HCT116 (cell line): ENCODE results near the gene SLC17A1. TPM values are rescaled to one million over a fixed set of nuclear protein-coding genes. Genes with fewer than 3 reads are reported as not detected.

ENCODE experiments used
- ATAC-seq: fragments of 200-7000 bp; cut with Tn5 transposase; 2 replicates; pipeline ENCODE4 v1.9.1; 2020; ENCODE audit warnings: mild to moderate bottlenecking, moderate library complexity
- BruUV-seq: library from RNA; stranded (reverse); fragments of 400-500 nt; replicated peaks from 2 replicates; lab custom pipeline; 2021; lab: Mats Ljungman, UMichigan
- CTCF ChIA-PET: fragments of 300-600 bp; sonication (Branson Sonifier 250); formaldehyde crosslinking; loops from one replicate; lab custom pipeline; 2021; ENCODE audit warnings: antibody characterized with exemption; lab: Charles Lee
- POLR2A ChIA-PET: fragments of 300-600, 350-600 bp; sonication (Branson Sonifier 250); formaldehyde crosslinking; loops from one replicate; lab custom pipeline; 2021; ENCODE audit warnings: antibody characterized with exemption; lab: Charles Lee
- RAD21 ChIA-PET, 2 experiments: fragments of 300-600 bp; sonication (Branson Sonifier 250); formaldehyde crosslinking; loops; one replicate each; lab custom pipeline; 2023; ENCODE audit warnings: low total read pairs in 2 of 2; ENCODE audit not compliant: uncharacterized antibody in 2 of 2, unreplicated experiment in 2 of 2, low non-redundant PET in 1 of 2; lab: Charles Lee
- DNase-seq: peaks from one replicate; pipeline ENCODE4 v3.0.0-alpha.2; 2010; ENCODE audit warnings: low read depth, low spot score
- H2AFZ ChIP-seq: fragments of 200-600 bp; shearing (Covaris generic), sonication (generic); 2 replicates; pipeline ENCODE4 v1.6.1; 2017; ENCODE audit warnings: low read depth, mixed run types, mixed read lengths, antibody characterized with exemption, low read length; ENCODE audit not compliant: poor library complexity, severe bottlenecking
- H3K27ac ChIP-seq: 2 replicates; pipeline ENCODE4 v1.5.1; 2012; ENCODE audit warnings: low read depth, low read length
- H3K27me3 ChIP-seq: fragments of 200-600 bp; sonication (generic); 2 replicates; pipeline ENCODE4 v1.6.1; 2016; ENCODE audit warnings: mixed run types, low read length, mixed read lengths; ENCODE audit not compliant: insufficient read depth
- H3K36me3 ChIP-seq, 2 experiments: fragments of 200-500 bp in 1 of 2; fragments of 200-600 bp in 1 of 2; sonication (Bioruptor generic) in 1 of 2; sonication (generic) in 1 of 2; 2 replicates each; pipeline versions ENCODE4 v1.5.1 to v1.6.1; 2014 to 2016; ENCODE audit warnings: low read length in 2 of 2, inconsistent platforms in 1 of 2, mixed read lengths in 1 of 2, mixed run types in 1 of 2; ENCODE audit not compliant: insufficient read depth in 2 of 2, control insufficient read depth in 1 of 2
- H3K4me1 ChIP-seq, 2 experiments: fragments of 200-600 bp in 1 of 2; sonication (generic) in 1 of 2; 2 replicates each; pipeline versions ENCODE4 v1.5.1 to v1.6.1; 2012 to 2017; ENCODE audit warnings: low read length in 2 of 2, inconsistent platforms in 1 of 2, mild to moderate bottlenecking in 1 of 2, mixed read lengths in 1 of 2, mixed run types in 1 of 2, moderate library complexity in 1 of 2; ENCODE audit not compliant: insufficient read depth in 2 of 2, control insufficient read depth in 1 of 2
- H3K4me2 ChIP-seq: fragments of 200-600 bp; sonication (generic); 2 replicates; pipeline ENCODE4 v1.6.1; 2017; ENCODE audit warnings: mixed run types, low read length, mixed read lengths
- H3K4me3 ChIP-seq, 2 experiments: fragments of 200-600 bp in 1 of 2; sonication (generic) in 1 of 2; replicated peaks in 1 of 2; 2 replicates each; pipeline ENCODE4 v1.5.1; 2011 to 2016; ENCODE audit warnings: low read length in 2 of 2, control low read depth in 1 of 2, low read depth in 1 of 2, mild to moderate bottlenecking in 1 of 2, mixed read lengths in 1 of 2, mixed run types in 1 of 2
- H3K79me2 ChIP-seq: fragments of 200-600 bp; sonication (generic); 2 replicates; pipeline ENCODE4 v1.6.1; 2017; ENCODE audit warnings: mild to moderate bottlenecking, mixed run types, low read length, moderate library complexity, mixed read lengths; ENCODE audit not compliant: insufficient read depth
- H3K9ac ChIP-seq: fragments of 200-600 bp; sonication (generic); 2 replicates; pipeline ENCODE4 v1.6.1; 2016; ENCODE audit warnings: low read length, mixed read lengths
- H3K9me2 ChIP-seq: fragments of 200-600 bp; sonication (generic), shearing (Covaris generic); 2 replicates; pipeline ENCODE4 v1.6.1; 2017; ENCODE audit warnings: mixed run types, mild to moderate bottlenecking, moderate library complexity; ENCODE audit not compliant: insufficient read depth
- H3K9me3 ChIP-seq, 2 experiments: fragments of 200-500 bp in 1 of 2; fragments of 200-600 bp in 1 of 2; sonication (Bioruptor generic) in 1 of 2; sonication (generic) in 1 of 2; 2 replicates each; pipeline ENCODE4 v1.6.1; 2014 to 2017; ENCODE audit warnings: low read length in 2 of 2, mixed read lengths in 2 of 2, inconsistent platforms in 1 of 2, low read depth in 1 of 2, mild to moderate bottlenecking in 1 of 2, mixed run types in 1 of 2, moderate library complexity in 1 of 2; ENCODE audit not compliant: control insufficient read depth in 1 of 2, insufficient read depth in 1 of 2
- H4K20me1 ChIP-seq: fragments of 200-600 bp; sonication (generic), shearing (Covaris generic); 2 replicates; pipeline ENCODE4 v1.6.1; 2017; ENCODE audit warnings: mixed run types, mild to moderate bottlenecking, moderate library complexity; ENCODE audit not compliant: insufficient read depth
- ELF1 ChIP-seq: IDR thresholded peaks from 2 replicates; pipeline ENCODE4 v1.6.1; 2012; ENCODE audit warnings: low read depth, borderline replicate concordance
- FOSL1 ChIP-seq: IDR thresholded peaks from 2 replicates; pipeline ENCODE4 v1.6.1; 2012; ENCODE audit warnings: low read depth
- JUND ChIP-seq: IDR thresholded peaks from 2 replicates; pipeline ENCODE4 v1.6.1; 2012
- POLR2AphosphoS5 ChIP-seq: IDR thresholded peaks from 2 replicates; pipeline ENCODE4 v1.6.1; 2011; ENCODE audit warnings: mild to moderate bottlenecking, low read depth, low read length, moderate library complexity
- SP1 ChIP-seq: IDR thresholded peaks from 2 replicates; pipeline ENCODE4 v1.6.1; 2012; ENCODE audit warnings: low read depth
- intact Hi-C: fragments of 100-400 bp; cut with micrococcal nuclease; formaldehyde crosslinking; loops from 2 replicates; pipeline ENCODE4 v1.10.0; 2022
- total RNA-seq: library from RNA; stranded (reverse); gene quantifications from one replicate; pipeline ENCODE4 v1.2.1, GENCODE V29; 2021; ENCODE audit not compliant: unreplicated experiment
- TF ChIP-seq, protein P1 (sequence below): IDR thresholded peaks from 2 replicates; pipeline ENCODE4 v1.6.1; 2011; ENCODE audit warnings: mild to moderate bottlenecking, low read length, moderate library complexity; ENCODE audit not compliant: insufficient replicate concordance; ENCODE audit errors: extremely low read depth

Gene SLC17A1
- total RNA-seq, 1 experiment from 2014 or later = not detected

DNA sequence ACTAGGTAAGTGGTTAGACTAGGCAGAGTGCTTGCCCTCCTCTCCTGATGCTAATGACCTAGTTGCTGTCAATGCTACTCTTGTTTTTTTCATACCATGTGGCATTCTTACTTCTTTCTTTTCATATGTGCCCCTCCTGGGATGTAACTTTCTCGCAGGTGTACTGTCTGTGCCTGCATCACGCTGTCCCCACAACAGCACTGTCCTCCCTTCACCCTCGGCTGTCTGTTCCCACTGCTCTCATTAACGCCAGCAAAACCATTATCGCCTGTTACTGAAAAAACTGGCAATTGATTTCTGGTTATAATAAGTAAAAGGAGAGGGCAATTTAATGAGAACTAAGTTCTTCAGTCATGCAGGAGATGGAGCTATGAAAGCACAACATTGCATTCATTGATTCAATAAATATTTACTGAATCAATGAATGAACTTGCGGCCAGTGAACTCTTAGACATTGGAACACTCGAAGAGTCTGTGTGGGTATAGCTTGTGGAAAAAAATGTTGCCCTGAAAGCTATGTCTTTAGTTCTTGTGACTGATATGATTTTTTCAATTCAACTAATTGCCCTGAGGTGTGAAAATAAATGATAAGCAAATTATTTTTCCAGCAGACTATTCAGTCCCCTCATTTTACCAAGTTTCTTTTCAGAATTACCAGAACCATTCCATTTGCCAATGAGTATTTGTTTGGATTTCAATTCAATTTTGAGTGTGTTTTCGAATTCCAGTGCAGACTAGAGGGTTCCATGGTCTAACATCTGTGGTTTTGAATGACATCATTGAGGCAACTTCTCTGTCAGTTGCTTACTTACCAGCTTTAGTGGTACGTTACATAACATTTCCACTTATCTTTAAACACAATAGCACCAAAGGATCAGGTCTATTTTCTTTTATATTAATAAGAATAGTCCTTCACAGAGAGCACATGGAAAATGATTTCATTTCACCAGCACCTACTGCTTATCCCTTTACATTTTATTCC lies 75.2 kb downstream of the SLC17A1 start:
- no peaks in the 10 kb centered on the region for H3K36me3 ChIP-seq
- no peaks in the 10 kb centered on the region for H4K20me1 ChIP-seq
- ChIA-PET CTCF (no interaction called here), POLR2A (no interaction called here), RAD21 (no interaction called here)
- no peak overlapping the region for H3K9ac ChIP-seq
- H2AFZ ChIP-seq = no peak overlapping the region
- ATAC-seq = no peak
- no peaks in the 10 kb centered on the region for H3K9me2 ChIP-seq
- no TSS peak for BruUV-seq
- TF ChIP-seq, protein P1, sequence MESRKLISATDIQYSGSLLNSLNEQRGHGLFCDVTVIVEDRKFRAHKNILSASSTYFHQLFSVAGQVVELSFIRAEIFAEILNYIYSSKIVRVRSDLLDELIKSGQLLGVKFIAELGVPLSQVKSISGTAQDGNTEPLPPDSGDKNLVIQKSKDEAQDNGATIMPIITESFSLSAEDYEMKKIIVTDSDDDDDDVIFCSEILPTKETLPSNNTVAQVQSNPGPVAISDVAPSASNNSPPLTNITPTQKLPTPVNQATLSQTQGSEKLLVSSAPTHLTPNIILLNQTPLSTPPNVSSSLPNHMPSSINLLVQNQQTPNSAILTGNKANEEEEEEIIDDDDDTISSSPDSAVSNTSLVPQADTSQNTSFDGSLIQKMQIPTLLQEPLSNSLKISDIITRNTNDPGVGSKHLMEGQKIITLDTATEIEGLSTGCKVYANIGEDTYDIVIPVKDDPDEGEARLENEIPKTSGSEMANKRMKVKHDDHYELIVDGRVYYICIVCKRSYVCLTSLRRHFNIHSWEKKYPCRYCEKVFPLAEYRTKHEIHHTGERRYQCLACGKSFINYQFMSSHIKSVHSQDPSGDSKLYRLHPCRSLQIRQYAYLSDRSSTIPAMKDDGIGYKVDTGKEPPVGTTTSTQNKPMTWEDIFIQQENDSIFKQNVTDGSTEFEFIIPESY = no peak
- TF ChIP-seq SP1 (no peak), POLR2AphosphoS5 (no peak), FOSL1 (no peak), ELF1 (no peak), JUND (no peak)
- intact Hi-C loops = no loop called here
- no peaks in the 10 kb centered on the region for H3K9me3 ChIP-seq
- no peak overlapping the region for H3K27ac ChIP-seq
- H3K79me2 ChIP-seq = no peaks in the 10 kb centered on the region
- H3K4me3 ChIP-seq = no peak overlapping the region
- H3K4me1 ChIP-seq = no peaks in the 10 kb centered on the region
- no peak for DNase-seq
- no peak overlapping the region for H3K4me2 ChIP-seq
- no peaks in the 10 kb centered on the region for H3K27me3 ChIP-seq

DNA sequence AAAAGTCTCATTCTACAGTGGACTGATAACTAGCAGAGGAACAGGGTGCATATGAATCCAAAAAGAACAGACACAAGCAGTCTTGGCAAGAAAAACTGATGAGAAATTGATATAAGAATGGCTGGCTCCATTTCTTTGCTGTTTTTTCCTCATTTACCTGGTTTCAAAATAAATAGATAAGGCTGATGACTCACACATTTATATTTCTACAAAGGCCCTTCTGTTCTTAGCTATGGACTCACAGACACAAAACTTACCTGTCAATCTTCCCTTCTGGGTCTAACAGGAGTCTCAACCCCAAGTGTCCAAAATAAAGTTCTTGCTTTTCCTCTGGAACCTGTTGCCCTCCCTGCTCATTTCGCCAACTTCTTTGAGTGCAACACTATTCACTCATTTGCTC lies 76.4 kb downstream of the SLC17A1 start:
- no peak overlapping the region for H2AFZ ChIP-seq
- no peaks in the 10 kb centered on the region for H4K20me1 ChIP-seq
- no peak overlapping the region for H3K27ac ChIP-seq
- intact Hi-C loops = no loop called here
- no peaks in the 10 kb centered on the region for H3K27me3 ChIP-seq
- no peaks in the 10 kb centered on the region for H3K4me1 ChIP-seq
- H3K9me3 ChIP-seq = no peaks in the 10 kb centered on the region
- no peak overlapping the region for H3K9ac ChIP-seq
- DNase-seq (no peak), ATAC-seq (no peak)
- H3K79me2 ChIP-seq = no peaks in the 10 kb centered on the region
- H3K4me3 ChIP-seq = no peak overlapping the region
- no peaks in the 10 kb centered on the region for H3K36me3 ChIP-seq
- POLR2A ChIA-PET = no interaction called here
- no peak for TF ChIP-seq JUND
- CTCF ChIA-PET = interaction anchor here (1.2 kb wide), 1 partner anchor 12 kb away, joined by 3 read pairs; no protein-coding TSS in a partner anchor
- H3K4me2 ChIP-seq = no peak overlapping the region
- H3K9me2 ChIP-seq = no peaks in the 10 kb centered on the region
- RAD21 ChIA-PET = no interaction called here
- BruUV-seq = no TSS peak
